Skin epidermis (tissue), 12 donors: ENCODE results near the gene F7.

Experiments
- H3K27ac ChIP-seq, 21 experiments: fragments of 200-600 bp; sonication (generic) in 11 of 21; one replicate each; pipeline ENCODE4 v1.5.0; 2020; ENCODE audit warnings: mild to moderate bottlenecking in 3 of 21, inconsistent platforms in 2 of 21, moderate library complexity in 2 of 21
- H3K4me3 ChIP-seq, 7 experiments: fragments of 200-600 bp; sonication (generic) in 2 of 7; one replicate each; pipeline ENCODE4 v1.5.0; 2020; ENCODE audit warnings: inconsistent platforms in 2 of 7, mild to moderate bottlenecking in 2 of 7, moderate library complexity in 1 of 7

Gene F7

GRCh38 chr13:113146750-113147149, 41.2 kb downstream of the F7 start:
- H3K4me3 ChIP-seq: no peak overlapping the region
- no peak overlapping the region for H3K27ac ChIP-seq

- Histone ChIP-seq H3K4me3 (no peak overlapping the region), H3K27ac (no peak overlapping the region)
Measured at GRCh38 chr13:113147206-113147605, 41.6 kb downstream of the F7 start.

- H3K27ac ChIP-seq: no peak overlapping the region
- H3K4me3 ChIP-seq: no peak overlapping the region
Measured at GRCh38 chr13:113148407-113148806, 42.8 kb downstream of the F7 start.

GRCh38 chr13:113148940-113149503, 43.4 kb downstream of the F7 start:
- no peak overlapping the region for H3K27ac ChIP-seq
- no peak overlapping the region for H3K4me3 ChIP-seq

- Histone ChIP-seq H3K4me3 (no peak overlapping the region), H3K27ac (no peak overlapping the region)
Measured at GRCh38 chr13:113149711-113150549, 44.3 kb downstream of the F7 start.

GRCh38 chr13:113150550-113151365, 45.2 kb downstream of the F7 start:
- no peak overlapping the region for H3K27ac ChIP-seq
- H3K4me3 ChIP-seq: no peak overlapping the region

- Histone ChIP-seq H3K27ac (peak overlapping the region in 9 of 21 experiments; percentile 2 to 88 (median 78)), H3K4me3 (peak overlapping the region in 3 of 7 experiments; percentile 42 to 45 (median 43))
Measured at GRCh38 chr13:113151745-113152690, 46.4 kb downstream of the F7 start.

GRCh38 chr13:113152691-113152983, 47.0 kb downstream of the F7 start:
- Histone ChIP-seq H3K27ac (peak overlapping the region in 11 of 21 experiments; percentile 22 to 88 (median 79)), H3K4me3 (peak overlapping the region in 6 of 7 experiments; percentile 26 to 45 (median 35))

GRCh38 chr13:113152984-113153809, 47.6 kb downstream of the F7 start:
- peak overlapping the region in 20 of 21 experiments; percentile 13 to 88 (median 72) for H3K27ac ChIP-seq
- H3K4me3 ChIP-seq: peak overlapping the region; percentile 26 to 45 (median 33)

- peak overlapping the region; percentile 26 to 45 (median 33) for H3K4me3 ChIP-seq
- peak overlapping the region in 20 of 21 experiments; percentile 13 to 88 (median 72) for H3K27ac ChIP-seq
Measured at GRCh38 chr13:113153810-113154748, 48.5 kb downstream of the F7 start.

- Histone ChIP-seq H3K27ac (no peak overlapping the region), H3K4me3 (no peak overlapping the region)
Measured at GRCh38 chr13:113155201-113155600, 49.6 kb downstream of the F7 start.

GRCh38 chr13:113155982-113156655, 50.5 kb downstream of the F7 start:
- H3K27ac ChIP-seq: no peak overlapping the region

GRCh38 chr13:113157206-113157928, 51.8 kb downstream of the F7 start:
- Histone ChIP-seq H3K4me3 (no peak overlapping the region), H3K27ac (no peak overlapping the region)

More at GRCh38 chr13:113155982-113156655, 50.5 kb downstream of the F7 start:
- H3K4me3 ChIP-seq: no peak overlapping the region

GRCh38 chr13:113157929-113158747, 52.5 kb downstream of the F7 start, which contains the start of gene PROZ:
Gene PROZ, plus strand, starts transcription at chr13:113158648. Its CDS starts 13 bp downstream, at chr13:113158661.
- Histone ChIP-seq H3K27ac (no peak within 1 kb of the TSS), H3K4me3 (no peak within 1 kb of the TSS)

GRCh38 chr13:113158946-113159345, 53.4 kb downstream of the F7 start:
- no peak overlapping the region for H3K27ac ChIP-seq

More at GRCh38 chr13:113158946-113159345, 53.4 kb downstream of the F7 start:
- H3K4me3 ChIP-seq: no peak overlapping the region
